CD14-positive monocyte (primary cell): ENCODE measurements around the gene NME7. TPM values are rescaled to one million over a fixed set of nuclear protein-coding genes. Genes with fewer than 3 reads are reported as not detected.
A peak's percentile ranks its signal among the peaks of the same experiment; 100 is the strongest.

Source experiments
- DNase-seq, 3 donors: peaks; one replicate each; pipeline ENCODE4 v3.0.0-alpha.2; 2011 to 2022
- H2AFZ ChIP-seq: 2 replicates; pipeline ENCODE4 v1.6.0; 2012; ENCODE audit warnings: mild to moderate bottlenecking, low read depth, low read length, inconsistent platforms; ENCODE audit not compliant: insufficient read depth, poor library complexity, severe bottlenecking
- H3K27ac ChIP-seq, 2 donors: 1 replicate in 1 of 2; 2 replicates in 1 of 2; pipeline ENCODE4 v1.5.1; 2012 to 2013; ENCODE audit warnings: low read length in 2 of 2, control low read depth in 1 of 2, inconsistent platforms in 1 of 2, low read depth in 1 of 2, mild to moderate bottlenecking in 1 of 2
- H3K27me3 ChIP-seq, 2 donors: one replicate each; pipeline versions ENCODE4 v1.6.0 to v1.6.1; 2011 to 2013; ENCODE audit warnings: low read length in 2 of 2; ENCODE audit not compliant: control insufficient read depth in 2 of 2, insufficient read depth in 2 of 2
- H3K36me3 ChIP-seq, 2 donors: replicated peaks in 1 of 2; 1 replicate in 1 of 2; 2 replicates in 1 of 2; pipeline versions ENCODE4 v1.5.1 to v1.6.1; 2012 to 2013; ENCODE audit warnings: low read length in 2 of 2, control low read depth in 1 of 2, inconsistent platforms in 1 of 2, mild to moderate bottlenecking in 1 of 2; ENCODE audit not compliant: insufficient read depth in 2 of 2, control insufficient read depth in 1 of 2
- H3K4me1 ChIP-seq, 2 donors: 1 replicate in 1 of 2; 2 replicates in 1 of 2; pipeline versions ENCODE4 v1.5.1 to v1.6.1; 2012 to 2013; ENCODE audit warnings: low read length in 2 of 2, control low read depth in 1 of 2, inconsistent platforms in 1 of 2, mild to moderate bottlenecking in 1 of 2, moderate library complexity in 1 of 2; ENCODE audit not compliant: insufficient read depth in 2 of 2, control insufficient read depth in 1 of 2
- H3K4me2 ChIP-seq: replicated peaks from 2 replicates; pipeline ENCODE3; 2012; ENCODE audit warnings: low read length, moderate library complexity, mild to moderate bottlenecking; ENCODE audit not compliant: poor library complexity, severe bottlenecking; ENCODE audit errors: extremely low read depth
- H3K4me3 ChIP-seq, 3 experiments: fragments of 200-600 bp in 1 of 3; sonication (generic) in 1 of 3; replicated peaks in 1 of 3; 1 replicate in 2 of 3; 2 replicates in 1 of 3; pipeline ENCODE4 v1.5.1; 2011 to 2013; ENCODE audit warnings: low read length in 3 of 3, mild to moderate bottlenecking in 3 of 3, control low read depth in 2 of 3, low read depth in 2 of 3, inconsistent platforms in 1 of 3, moderate library complexity in 1 of 3
- H3K79me2 ChIP-seq: 2 replicates; pipeline ENCODE4 v1.6.0; 2012; ENCODE audit warnings: mild to moderate bottlenecking, control low read depth, inconsistent platforms, low read length, moderate library complexity; ENCODE audit not compliant: insufficient read depth
- H3K9ac ChIP-seq: 2 replicates; pipeline ENCODE4 v1.6.0; 2017; ENCODE audit warnings: low read length, mild to moderate bottlenecking; ENCODE audit not compliant: insufficient read depth, poor library complexity, severe bottlenecking
- H3K9me3 ChIP-seq, 2 donors: replicated peaks in 1 of 2; 1 replicate in 1 of 2; 2 replicates in 1 of 2; pipeline versions ENCODE4 v1.5.1 to v1.6.1; 2012 to 2013; ENCODE audit warnings: low read length in 2 of 2, control low read depth in 1 of 2; ENCODE audit not compliant: control insufficient read depth in 1 of 2, insufficient read depth in 1 of 2
- H4K20me1 ChIP-seq: 2 replicates; pipeline ENCODE4 v1.6.0; 2012; ENCODE audit warnings: mild to moderate bottlenecking, low read length, control low read depth, moderate library complexity; ENCODE audit not compliant: insufficient read depth
- H3K27ac Mint-ChIP-seq, 7 donors: one replicate each; pipeline ENCODE4 v1.8.0; 2020; ENCODE audit warnings: mild to moderate bottlenecking in 7 of 7, mixed read lengths in 7 of 7, moderate library complexity in 6 of 7, inconsistent platforms in 2 of 7
- H3K27me3 Mint-ChIP-seq, 3 donors: one replicate each; pipeline ENCODE4 v1.8.0; 2021 to 2022; ENCODE audit warnings: low read depth in 3 of 3, mild to moderate bottlenecking in 3 of 3, mixed read lengths in 3 of 3, moderate library complexity in 3 of 3, inconsistent platforms in 1 of 3
- H3K36me3 Mint-ChIP-seq, 2 donors: one replicate each; pipeline ENCODE4 v1.8.0; 2020; ENCODE audit warnings: mixed read lengths in 2 of 2, inconsistent platforms in 1 of 2, mild to moderate bottlenecking in 1 of 2
- H3K4me1 Mint-ChIP-seq: one replicate; pipeline ENCODE4 v1.8.0; 2020; ENCODE audit warnings: mild to moderate bottlenecking, mixed read lengths
- H3K4me3 Mint-ChIP-seq, 2 donors: one replicate each; pipeline ENCODE4 v1.8.0; 2020; ENCODE audit warnings: mild to moderate bottlenecking in 2 of 2, mixed read lengths in 2 of 2, moderate library complexity in 1 of 2
- H3K9me3 Mint-ChIP-seq, 7 donors: one replicate each; pipeline ENCODE4 v1.8.0; 2020 to 2022; ENCODE audit warnings: mixed read lengths in 7 of 7, mild to moderate bottlenecking in 6 of 7, moderate library complexity in 6 of 7, inconsistent platforms in 2 of 7
- WGBS: methylation state at CpG from one replicate; pipeline ENCODE4 v1.1.5; 2013; ENCODE audit warnings: missing lambda C conversion rate; ENCODE audit not compliant: insufficient coverage; 5-methylcytosine and 5-hydroxymethylcytosine counted together
- intact Hi-C, 2 donors: fragments of 100-400 bp; cut with micrococcal nuclease; formaldehyde crosslinking; loops; one replicate each; pipeline versions ENCODE4 v1.15.0 to v1.15.1; 2023
- polyA plus RNA-seq, 3 donors: library from polyadenylated mRNA; depleted of rRNA in 1 of 3; unstranded in 2 of 3; stranded (reverse) in 1 of 3; fragments of 300-500 nt in 2 of 3; fragments of >200 nt in 1 of 3; fragmentation: Illumina TruSeq in 2 of 3; gene quantifications; 1 replicate in 2 of 3; 2 replicates in 1 of 3; pipeline ENCODE4 v1.2.3, GENCODE V29; 2012 to 2021
- TF ChIP-seq, protein P1 (sequence below): fragments of 200-600 bp; IDR thresholded peaks from one replicate; pipeline ENCODE4 v1.8.0; 2022; ENCODE audit warnings: antibody characterized with exemption, mild to moderate bottlenecking

The NME7 gene
- polyA plus RNA-seq, 3 donors, result 3.5 to 8.0 (median 6.0) TPM

- Mint-ChIP-seq H3K9me3 (no peaks in the 10 kb centered on the region), H3K27me3 (no peaks in the 10 kb centered on the region), H3K27ac (no peak overlapping the region), H3K4me3 (no peak overlapping the region), H3K36me3 (peaks cover 0 to 1% of the 10 kb centered on the region in 2 donors), H3K4me1 (no peaks in the 10 kb centered on the region)
- TF ChIP-seq, protein P1, sequence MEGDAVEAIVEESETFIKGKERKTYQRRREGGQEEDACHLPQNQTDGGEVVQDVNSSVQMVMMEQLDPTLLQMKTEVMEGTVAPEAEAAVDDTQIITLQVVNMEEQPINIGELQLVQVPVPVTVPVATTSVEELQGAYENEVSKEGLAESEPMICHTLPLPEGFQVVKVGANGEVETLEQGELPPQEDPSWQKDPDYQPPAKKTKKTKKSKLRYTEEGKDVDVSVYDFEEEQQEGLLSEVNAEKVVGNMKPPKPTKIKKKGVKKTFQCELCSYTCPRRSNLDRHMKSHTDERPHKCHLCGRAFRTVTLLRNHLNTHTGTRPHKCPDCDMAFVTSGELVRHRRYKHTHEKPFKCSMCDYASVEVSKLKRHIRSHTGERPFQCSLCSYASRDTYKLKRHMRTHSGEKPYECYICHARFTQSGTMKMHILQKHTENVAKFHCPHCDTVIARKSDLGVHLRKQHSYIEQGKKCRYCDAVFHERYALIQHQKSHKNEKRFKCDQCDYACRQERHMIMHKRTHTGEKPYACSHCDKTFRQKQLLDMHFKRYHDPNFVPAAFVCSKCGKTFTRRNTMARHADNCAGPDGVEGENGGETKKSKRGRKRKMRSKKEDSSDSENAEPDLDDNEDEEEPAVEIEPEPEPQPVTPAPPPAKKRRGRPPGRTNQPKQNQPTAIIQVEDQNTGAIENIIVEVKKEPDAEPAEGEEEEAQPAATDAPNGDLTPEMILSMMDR, result no peak
- no peaks in the 10 kb centered on the region for H3K36me3 ChIP-seq
- H3K79me2 ChIP-seq, result no peaks in the 10 kb centered on the region
- H4K20me1 ChIP-seq, result no peaks in the 10 kb centered on the region
- DNase-seq, result no peak
- H3K9me3 ChIP-seq, result no peaks in the 10 kb centered on the region
- WGBS, result no CpG with 5 or more reads among the region's 3 CpGs
- H3K4me2 ChIP-seq, result no peak overlapping the region
- H3K27ac ChIP-seq, result no peak overlapping the region
- H3K4me3 ChIP-seq, result no peak overlapping the region
- intact Hi-C loops, result loop anchor here in 1 of 2 donors (10.0 kb wide), 1 partner anchor 60 kb away; no protein-coding TSS in a partner anchor
- H2AFZ ChIP-seq, result no peak overlapping the region
- no peak overlapping the region for H3K9ac ChIP-seq
- H3K27me3 ChIP-seq, result no peaks in the 10 kb centered on the region
- no peaks in the 10 kb centered on the region for H3K4me1 ChIP-seq
These were observed 132.8 kb downstream of the NME7 start for GRCh38 chr1:169234780-169235179.

DNA sequence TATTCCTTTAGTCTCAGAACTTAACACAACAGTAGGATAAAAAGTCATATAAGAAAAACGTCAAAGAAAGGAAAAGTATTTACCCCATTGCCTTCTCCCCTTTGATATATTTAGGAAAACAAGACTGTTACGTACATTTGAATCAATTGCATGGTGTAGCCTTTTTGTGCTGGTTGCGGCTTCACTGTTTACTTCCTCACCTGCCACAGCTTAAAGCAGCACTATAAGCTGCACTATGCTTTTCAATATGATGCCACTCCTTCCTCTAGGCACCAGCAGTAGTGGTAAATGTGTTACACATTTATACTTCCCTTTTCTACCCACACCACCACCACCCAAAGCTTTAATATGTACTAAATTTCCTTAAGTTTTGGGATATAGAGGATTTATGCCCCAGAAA, 150.0 kb downstream of the NME7 start:
- WGBS, result no CpG with 5 or more reads among the region's 3 CpGs
- intact Hi-C loops, result no loop called here
- TF ChIP-seq, protein P1, result no peak
- Histone ChIP-seq H3K36me3 (no peaks in the 10 kb centered on the region), H3K4me3 (no peak overlapping the region), H4K20me1 (no peaks in the 10 kb centered on the region), H3K27me3 (no peaks in the 10 kb centered on the region), H3K27ac (no peak overlapping the region), H2AFZ (no peak overlapping the region), H3K9me3 (peaks cover 0 to 7% of the 10 kb centered on the region in 2 donors), H3K79me2 (no peaks in the 10 kb centered on the region), H3K4me1 (peaks cover 4% of the 10 kb centered on the region in 2 donors), H3K4me2 (no peak overlapping the region), H3K9ac (no peak overlapping the region)
- peaks cover 8% of the 10 kb centered on the region for H3K4me1 Mint-ChIP-seq
- H3K9me3 Mint-ChIP-seq, result peaks cover 0 to 5% (median 2%) of the 10 kb centered on the region in 7 donors
- DNase-seq, result peak; percentile 2 to 9 (median 4)
- H3K27ac Mint-ChIP-seq, result no peak overlapping the region
- H3K4me3 Mint-ChIP-seq, result no peak overlapping the region
- no peaks in the 10 kb centered on the region for H3K36me3 Mint-ChIP-seq
- no peaks in the 10 kb centered on the region for H3K27me3 Mint-ChIP-seq
